Spleen (tissue), 11 donors: ENCODE data around the gene UBQLN1. TPM values are rescaled to one million over a fixed set of nuclear protein-coding genes. Genes with fewer than 3 reads are reported as not detected.

Experiments
- DNase-seq: peaks from one replicate; pipeline ENCODE4 v3.0.0-alpha.2; 2020
- H3K27ac ChIP-seq, 8 donors: fragments of 200-600 bp; sonication (generic) in 7 of 8; 1 replicate in 4 of 8; 2 replicates in 4 of 8; pipeline versions ENCODE4 v1.5.0 to v1.8.0; 2016 to 2021; ENCODE audit warnings: inconsistent platforms in 4 of 8, mild to moderate bottlenecking in 4 of 8, moderate library complexity in 1 of 8
- H3K27me3 ChIP-seq, 7 donors: fragments of 200-600 bp; sonication (generic) in 6 of 7; replicated peaks in 1 of 7; 1 replicate in 4 of 7; 2 replicates in 3 of 7; pipeline versions ENCODE4 v1.5.0 to v1.8.0; 2016 to 2021; ENCODE audit warnings: inconsistent platforms in 3 of 7, mild to moderate bottlenecking in 1 of 7
- H3K36me3 ChIP-seq, 6 donors: fragments of 200-600 bp; sonication (generic) in 5 of 6; 1 replicate in 4 of 6; 2 replicates in 2 of 6; pipeline versions ENCODE4 v1.5.0 to v1.8.0; 2016 to 2021; ENCODE audit warnings: inconsistent platforms in 2 of 6
- H3K4me1 ChIP-seq, 6 donors: fragments of 200-600 bp; sonication (generic) in 5 of 6; 1 replicate in 3 of 6; 2 replicates in 3 of 6; pipeline versions ENCODE4 v1.5.0 to v1.8.0; 2016 to 2021; ENCODE audit warnings: inconsistent platforms in 3 of 6
- H3K4me3 ChIP-seq, 8 donors: fragments of 200-600 bp; sonication (generic) in 7 of 8; 1 replicate in 4 of 8; 2 replicates in 4 of 8; pipeline versions ENCODE4 v1.5.0 to v1.8.0; 2016 to 2021; ENCODE audit warnings: inconsistent platforms in 4 of 8, mild to moderate bottlenecking in 4 of 8, moderate library complexity in 2 of 8
- H3K9me3 ChIP-seq, 8 donors: fragments of 200-600 bp; sonication (generic) in 7 of 8; 1 replicate in 4 of 8; 2 replicates in 4 of 8; pipeline versions ENCODE4 v1.5.0 to v1.8.0; 2016 to 2021; ENCODE audit warnings: inconsistent platforms in 4 of 8
- CTCF ChIP-seq, 11 experiments: fragments of 200-600 bp in 7 of 11; fragments of 450-650 bp in 4 of 11; sonication (generic) in 4 of 11; IDR thresholded peaks in 8 of 11; conservative IDR thresholded peaks in 3 of 11; 1 replicate in 7 of 11; 2 replicates in 4 of 11; pipeline versions ENCODE4 v1.4.0 to v1.8.0; 2016 to 2021; ENCODE audit warnings: antibody characterized with exemption in 11 of 11, inconsistent platforms in 4 of 11, mild to moderate bottlenecking in 1 of 11
- POLR2A ChIP-seq, 3 donors: fragments of 450-650 bp; IDR thresholded peaks; one replicate each; pipeline ENCODE4 v1.5.1; 2017; ENCODE audit warnings: antibody characterized with exemption in 3 of 3, mild to moderate bottlenecking in 1 of 3
- POLR2AphosphoS5 ChIP-seq, 3 donors: sonication (generic); formaldehyde crosslinking; IDR thresholded peaks; one replicate each; pipeline ENCODE4 v1.5.1; 2017; ENCODE audit warnings: antibody characterized with exemption in 3 of 3
- WGBS, 5 donors: extraction: QIAGEN DNeasy Blood & Tissue Kit in 3 of 5; methylation state at CpG; one replicate each; pipeline versions ENCODE4 v1.1.5 to v1.1.7; 2013 to 2018; 5-methylcytosine and 5-hydroxymethylcytosine counted together
- intact Hi-C: fragments of 100-400 bp; cut with DNase I; formaldehyde crosslinking; loops from one replicate; pipeline ENCODE4 v1.15.0; 2023; ENCODE audit warnings: low total_unique reads
- polyA plus RNA-seq, 3 donors: library from polyadenylated mRNA; stranded (reverse); fragments of 200-250 nt; gene quantifications; one replicate each; pipeline ENCODE4 v1.2.1, GENCODE V29; 2013
- total RNA-seq, 7 donors: library from RNA; depleted of rRNA in 3 of 7; stranded (reverse); fragments of >200 nt in 3 of 7; fragmentation: NEBNext Ultra II Directional in 4 of 7; extraction: Animal tissue kit (Norgen Biotek cat#: 25700) in 4 of 7; gene quantifications; one replicate each; pipeline versions ENCODE4 v1.1.0 to v1.2.1, GENCODE V29; 2016 to 2021
- donor health status: healthy with polysubstance abuse.
- donor health status: DM: no; HTN: no; CAD: no; lungs with moderate emphysema.
- donor health status: DM: no; HTN: no; CAD: no.
- donor health status: Bipolar disorder and iron deficiency.
- donor health status: healthy.
- donor health status: DM: no; HTN: no; CAD: no.
- donor health status: DM: yes; HTN: yes; CAD: no.

UBQLN1 gene
- total and polyA plus RNA-seq, 10 donors: 19.9 to 93.4 (median 82.1) TPM

GRCh38 chr9:83639266-83639665 is 68.5 kb downstream of the UBQLN1 start:
- Histone ChIP-seq H3K36me3 (peaks cover 0 to 24% (median 0%) of the 10 kb centered on the region in 6 donors), H3K27me3 (no peaks in the 10 kb centered on the region), H3K9me3 (no peaks in the 10 kb centered on the region), H3K27ac (no peak overlapping the region), H3K4me3 (no peak overlapping the region), H3K4me1 (no peaks in the 10 kb centered on the region)
- intact Hi-C loops: no loop called here
- no peak for TF ChIP-seq CTCF (IDR thresholded peaks at IDR 0.05 in 8 of 11, conservative IDR thresholded peaks at IDR 0.05 in 3 of 11)
- no peak for TF ChIP-seq POLR2A (IDR thresholded peaks at IDR 0.05)
- TF ChIP-seq POLR2AphosphoS5 (IDR thresholded peaks at IDR 0.05): no peak
- 70 to 80% (median 76%) methylated on average over 1 of the region's 1 CpG for WGBS, 5 donors
- no peak for DNase-seq

GRCh38 chr9:83637389-83637788 is 70.4 kb downstream of the UBQLN1 start:
- peaks cover 0 to 11% (median 0%) of the 10 kb centered on the region in 6 donors for H3K36me3 ChIP-seq
- H3K27me3 ChIP-seq: no peaks in the 10 kb centered on the region
- no peak for TF ChIP-seq POLR2A (IDR thresholded peaks at IDR 0.05)
- TF ChIP-seq POLR2AphosphoS5 (IDR thresholded peaks at IDR 0.05): no peak
- TF ChIP-seq CTCF (IDR thresholded peaks at IDR 0.05 in 8 of 11, conservative IDR thresholded peaks at IDR 0.05 in 3 of 11): no peak
- no peak overlapping the region for H3K27ac ChIP-seq
- H3K4me1 ChIP-seq: no peaks in the 10 kb centered on the region
- 57 to 78% (median 74%) methylated on average over 1 of the region's 1 CpG for WGBS, 5 donors
- DNase-seq: no peak
- intact Hi-C loops: no loop called here
- H3K4me3 ChIP-seq: no peak overlapping the region
- no peaks in the 10 kb centered on the region for H3K9me3 ChIP-seq

GRCh38 chr9:83636813-83637212 is 70.9 kb downstream of the UBQLN1 start:
- peaks cover 0 to 6% (median 0%) of the 10 kb centered on the region in 6 donors for H3K36me3 ChIP-seq
- no peaks in the 10 kb centered on the region for H3K9me3 ChIP-seq
- intact Hi-C loops: no loop called here
- no peak for DNase-seq
- no peak overlapping the region for H3K27ac ChIP-seq
- no peak for TF ChIP-seq POLR2AphosphoS5 (IDR thresholded peaks at IDR 0.05)
- TF ChIP-seq POLR2A (IDR thresholded peaks at IDR 0.05): no peak
- TF ChIP-seq CTCF (IDR thresholded peaks at IDR 0.05 in 8 of 11, conservative IDR thresholded peaks at IDR 0.05 in 3 of 11): no peak
- no peak overlapping the region for H3K4me3 ChIP-seq
- H3K27me3 ChIP-seq: no peaks in the 10 kb centered on the region
- H3K4me1 ChIP-seq: no peaks in the 10 kb centered on the region

GRCh38 chr9:83633676-83634075 is 74.1 kb downstream of the UBQLN1 start:
- Histone ChIP-seq H3K27me3 (no peaks in the 10 kb centered on the region), H3K27ac (no peak overlapping the region), H3K4me3 (no peak overlapping the region), H3K4me1 (no peaks in the 10 kb centered on the region), H3K9me3 (no peaks in the 10 kb centered on the region), H3K36me3 (peaks cover 0 to 18% (median 2%) of the 10 kb centered on the region in 6 donors)
- no peak for DNase-seq
- TF ChIP-seq CTCF (IDR thresholded peaks at IDR 0.05 in 8 of 11, conservative IDR thresholded peaks at IDR 0.05 in 3 of 11) (no peak), POLR2AphosphoS5 (IDR thresholded peaks at IDR 0.05) (no peak), POLR2A (IDR thresholded peaks at IDR 0.05) (no peak)
- 94 to 98% (median 95%) methylated on average over 2 of the region's 2 CpGs for WGBS, 5 donors
- intact Hi-C loops: no loop called here
